A673 (cell line): Measurements from ENCODE around the gene IGFBP5. TPM values are rescaled to one million over a fixed set of nuclear protein-coding genes. Genes with fewer than 3 reads are reported as not detected.

Source experiments
- BruUV-seq: library from RNA; stranded (reverse); fragments of 400-500 nt; replicated peaks from 2 replicates; lab custom pipeline; 2021; lab: Mats Ljungman, UMichigan
- CTCF ChIA-PET: fragments of 300-600 bp; sonication (Branson Sonifier 250); formaldehyde crosslinking; loops from one replicate; lab custom pipeline; 2022; ENCODE audit warnings: antibody characterized with exemption; lab: Charles Lee
- POLR2A ChIA-PET: fragments of 300-600 bp; sonication (Branson Sonifier 250); formaldehyde crosslinking; loops from one replicate; lab custom pipeline; 2022; ENCODE audit warnings: antibody characterized with exemption; ENCODE audit not compliant: low non-redundant PET; lab: Charles Lee
- DNase-seq: peaks from one replicate; pipeline ENCODE4 v3.0.0-alpha.2; 2015; ENCODE audit warnings: low spot score
- H3K27ac ChIP-seq: fragments of 200-600 bp; sonication (generic); 2 replicates; pipeline ENCODE4 v1.5.1; 2016; ENCODE audit warnings: mixed run types, low read depth, mild to moderate bottlenecking, mixed read lengths, antibody characterized with exemption, low read length; ENCODE audit not compliant: poor library complexity, severe bottlenecking
- H3K27me3 ChIP-seq: fragments of 200-600 bp; sonication (generic); replicated peaks from 2 replicates; pipeline ENCODE4 v1.6.1; 2017; ENCODE audit warnings: mixed run types, low read depth, mild to moderate bottlenecking, mixed read lengths, antibody characterized with exemption, low read length; ENCODE audit not compliant: insufficient read depth, poor library complexity
- H3K36me3 ChIP-seq: fragments of 200-600 bp; sonication (generic); 2 replicates; pipeline ENCODE4 v1.6.1; 2016; ENCODE audit warnings: mixed run types, mild to moderate bottlenecking, mixed read lengths, antibody characterized with exemption, low read length; ENCODE audit not compliant: insufficient read depth, poor library complexity, severe bottlenecking
- H3K4me1 ChIP-seq: fragments of 200-600 bp; sonication (generic); 2 replicates; pipeline ENCODE4 v1.6.1; 2017; ENCODE audit warnings: mixed run types, mild to moderate bottlenecking, mixed read lengths, antibody characterized with exemption, low read length; ENCODE audit not compliant: insufficient read depth, poor library complexity, severe bottlenecking
- H3K4me3 ChIP-seq: fragments of 200-600 bp; sonication (generic); 2 replicates; pipeline ENCODE4 v1.5.1; 2016; ENCODE audit warnings: low read depth, mixed run types, mild to moderate bottlenecking, mixed read lengths, low read length; ENCODE audit not compliant: poor library complexity, severe bottlenecking
- H3K9me3 ChIP-seq: fragments of 200-600 bp; sonication (generic); 2 replicates; pipeline ENCODE4 v1.6.1; 2016; ENCODE audit warnings: mixed run types, low read depth, mild to moderate bottlenecking, mixed read lengths, antibody characterized with exemption, low read length; ENCODE audit not compliant: poor library complexity, severe bottlenecking
- EZH2 ChIP-seq: fragments of 200-600 bp; sonication (generic); IDR thresholded peaks from 2 replicates; pipeline ENCODE4 v1.6.1; 2017; ENCODE audit warnings: borderline replicate concordance, low read depth, mild to moderate bottlenecking, mixed read lengths, antibody characterized with exemption, low read length; ENCODE audit not compliant: poor library complexity, severe bottlenecking
- intact Hi-C: fragments of 100-400 bp; cut with micrococcal nuclease; formaldehyde crosslinking; loops from one replicate; pipeline ENCODE4 v1.10.0; 2022; ENCODE audit not compliant: unreplicated experiment
- total RNA-seq: library from RNA; stranded (reverse); gene quantifications from 2 replicates; pipeline ENCODE4 v1.2.3, GENCODE V29; 2021
- TF ChIP-seq, protein P1 (sequence below): fragments of 300-800, 200-600 bp; sonication (generic); conservative IDR thresholded peaks from 2 replicates; pipeline ENCODE4 v1.5.1; 2017; ENCODE audit warnings: low read depth, mild to moderate bottlenecking, antibody characterized with exemption, low read length, moderate library complexity, mixed read lengths

Gene IGFBP5
- total RNA-seq, 1 experiment from 2014 or later = 5.4 TPM

DNA sequence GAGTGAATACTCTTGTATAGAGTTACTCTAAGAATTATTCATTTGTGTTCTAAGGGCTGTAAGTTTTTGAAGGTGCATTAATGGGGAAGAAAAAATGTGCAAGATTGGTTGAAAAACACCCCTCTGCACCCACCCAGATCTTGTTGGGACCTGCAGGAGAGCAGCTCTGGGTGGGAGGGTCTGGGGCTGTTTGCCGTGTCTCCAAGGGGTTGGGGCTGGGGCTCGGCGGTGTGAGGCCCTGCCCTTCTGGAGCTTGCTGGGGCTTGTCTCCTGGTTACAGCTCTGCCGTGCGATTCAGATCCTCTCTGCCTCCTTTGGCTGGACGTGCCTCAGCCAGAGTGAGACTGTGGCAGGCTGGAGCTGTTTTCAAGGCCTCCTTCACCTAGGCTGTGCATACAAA, 36.1 kb downstream of the IGFBP5 start:
- POLR2A ChIA-PET = no interaction called here
- no peak overlapping the region for H3K27ac ChIP-seq

DNA sequence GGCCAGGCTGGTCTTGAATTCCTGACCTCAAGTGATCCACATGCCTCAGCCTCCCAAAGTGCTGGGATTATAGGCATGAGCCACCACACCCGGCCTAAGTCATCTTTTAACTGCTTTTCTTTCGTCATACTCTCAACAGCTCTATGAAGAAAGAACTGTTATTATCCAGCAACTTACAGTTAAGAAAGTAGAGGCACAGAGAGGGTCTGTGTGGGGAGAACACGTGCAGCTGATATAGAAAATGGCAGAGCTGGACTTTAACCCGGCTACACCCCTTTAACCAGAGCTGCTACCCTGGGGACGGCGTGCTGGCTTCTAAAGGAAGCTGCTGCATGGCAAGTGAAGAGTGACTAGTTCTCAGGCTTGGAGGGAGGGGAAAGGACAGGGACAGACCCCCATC, 36.6 kb downstream of the IGFBP5 start:
- H3K4me3 ChIP-seq = no peak overlapping the region
- ChIA-PET CTCF (no interaction called here), POLR2A (no interaction called here)
- no peak overlapping the region for H3K27ac ChIP-seq
- DNase-seq = no peak
- H3K9me3 ChIP-seq = no peaks in the 10 kb centered on the region
- intact Hi-C loops = no loop called here
- H3K36me3 ChIP-seq = peaks cover 66% of the 10 kb centered on the region
- TF ChIP-seq, protein P1, sequence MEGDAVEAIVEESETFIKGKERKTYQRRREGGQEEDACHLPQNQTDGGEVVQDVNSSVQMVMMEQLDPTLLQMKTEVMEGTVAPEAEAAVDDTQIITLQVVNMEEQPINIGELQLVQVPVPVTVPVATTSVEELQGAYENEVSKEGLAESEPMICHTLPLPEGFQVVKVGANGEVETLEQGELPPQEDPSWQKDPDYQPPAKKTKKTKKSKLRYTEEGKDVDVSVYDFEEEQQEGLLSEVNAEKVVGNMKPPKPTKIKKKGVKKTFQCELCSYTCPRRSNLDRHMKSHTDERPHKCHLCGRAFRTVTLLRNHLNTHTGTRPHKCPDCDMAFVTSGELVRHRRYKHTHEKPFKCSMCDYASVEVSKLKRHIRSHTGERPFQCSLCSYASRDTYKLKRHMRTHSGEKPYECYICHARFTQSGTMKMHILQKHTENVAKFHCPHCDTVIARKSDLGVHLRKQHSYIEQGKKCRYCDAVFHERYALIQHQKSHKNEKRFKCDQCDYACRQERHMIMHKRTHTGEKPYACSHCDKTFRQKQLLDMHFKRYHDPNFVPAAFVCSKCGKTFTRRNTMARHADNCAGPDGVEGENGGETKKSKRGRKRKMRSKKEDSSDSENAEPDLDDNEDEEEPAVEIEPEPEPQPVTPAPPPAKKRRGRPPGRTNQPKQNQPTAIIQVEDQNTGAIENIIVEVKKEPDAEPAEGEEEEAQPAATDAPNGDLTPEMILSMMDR = no peak
- TF ChIP-seq EZH2 = no peak
- H3K27me3 ChIP-seq = no peaks in the 10 kb centered on the region
- H3K4me1 ChIP-seq = peaks cover 36% of the 10 kb centered on the region
- BruUV-seq = no TSS peak

More for the DNA sequence above, 36.1 kb downstream of the IGFBP5 start:
- H3K4me1 ChIP-seq = peaks cover 31% of the 10 kb centered on the region
- H3K9me3 ChIP-seq = no peaks in the 10 kb centered on the region
- CTCF ChIA-PET = no interaction called here
- H3K27me3 ChIP-seq = no peaks in the 10 kb centered on the region
- H3K36me3 ChIP-seq = peaks cover 71% of the 10 kb centered on the region
- no peak for DNase-seq
- intact Hi-C loops = no loop called here
- BruUV-seq = no TSS peak
- TF ChIP-seq EZH2 = no peak
- TF ChIP-seq, protein P1 = no peak
- H3K4me3 ChIP-seq = no peak overlapping the region

DNA sequence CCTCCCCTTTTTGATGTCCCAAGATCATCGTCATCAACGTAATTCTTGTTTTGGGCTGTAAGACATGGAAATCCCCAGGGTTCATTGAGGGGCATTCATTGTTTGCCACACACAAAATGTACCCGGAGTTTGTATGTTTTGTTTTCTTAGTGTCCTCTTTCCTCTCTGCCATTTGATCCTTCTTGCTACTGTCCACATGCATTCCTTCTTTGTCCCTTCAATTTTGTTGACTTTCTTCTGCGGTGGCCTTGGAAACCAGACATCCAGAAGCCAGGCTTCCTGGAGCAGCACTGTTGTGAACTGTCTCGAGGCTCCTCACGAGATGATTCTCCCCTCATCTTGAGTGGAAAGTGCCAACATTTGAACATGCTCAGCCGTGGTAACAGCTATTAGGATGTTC, 37.4 kb downstream of the IGFBP5 start:
- no TSS peak for BruUV-seq
- H3K27ac ChIP-seq = peak overlapping the region; percentile 72
- H3K4me1 ChIP-seq = peaks cover 44% of the 10 kb centered on the region
- CTCF ChIA-PET = no interaction called here
- DNase-seq = no peak
- no peak overlapping the region for H3K4me3 ChIP-seq
- TF ChIP-seq EZH2 = no peak
- TF ChIP-seq, protein P1 = no peak
- H3K9me3 ChIP-seq = no peaks in the 10 kb centered on the region
- POLR2A ChIA-PET = no interaction called here
- H3K36me3 ChIP-seq = peaks cover 58% of the 10 kb centered on the region
- intact Hi-C loops = no loop called here
- no peaks in the 10 kb centered on the region for H3K27me3 ChIP-seq
